ENCODE data around the gene IPO8. TPM values are rescaled to one million over a fixed set of nuclear protein-coding genes. Genes with fewer than 3 reads are reported as not detected.
"Not testable (repeated sequence)": the region's sequence is repeated elsewhere in the genome, so short reads cannot be mapped to it uniquely, and the experiment has no call there.

IPO8 gene
- total RNA-seq, 1 donor from 2014 or later = 41.4 TPM

- DNase-seq (ENCODE audit: low spot score) = no peak
Measured at GRCh38 chr12:30610718-30611117, 85.0 kb downstream of the IPO8 start.

- DNase-seq (ENCODE audit: low spot score) = not testable (repeated sequence)
Measured at GRCh38 chr12:30609819-30610218, 85.8 kb downstream of the IPO8 start.

GRCh38 chr12:30604302-30604701, 91.4 kb downstream of the IPO8 start:
- not testable (repeated sequence) for DNase-seq (ENCODE audit: low spot score)

GRCh38 chr12:30603129-30603528, 92.5 kb downstream of the IPO8 start:
- no peak for DNase-seq (ENCODE audit: low spot score)

- DNase-seq (ENCODE audit: low spot score) = no peak
Measured at GRCh38 chr12:30602678-30603077, 93.0 kb downstream of the IPO8 start.

- DNase-seq (ENCODE audit: low spot score) = no peak
Measured at GRCh38 chr12:30599608-30600007, 96.1 kb downstream of the IPO8 start.

GRCh38 chr12:30598889-30599288, 96.8 kb downstream of the IPO8 start:
- no peak for DNase-seq (ENCODE audit: low spot score)

GRCh38 chr12:30595742-30596141, 99.9 kb downstream of the IPO8 start:
- no peak for DNase-seq (ENCODE audit: low spot score)

- DNase-seq (ENCODE audit: low spot score) = no peak
Measured at GRCh38 chr12:30594509-30594908, 101.2 kb downstream of the IPO8 start.

GRCh38 chr12:30588572-30588971, 107.1 kb downstream of the IPO8 start:
- DNase-seq (ENCODE audit: low spot score) = not testable (repeated sequence)

- no peak for DNase-seq (ENCODE audit: low spot score)
Measured at GRCh38 chr12:30587782-30588181, 107.9 kb downstream of the IPO8 start.

- no peak for DNase-seq (ENCODE audit: low spot score)
Measured at GRCh38 chr12:30585877-30586276, 109.8 kb downstream of the IPO8 start.

- no peak for DNase-seq (ENCODE audit: low spot score)
Measured at GRCh38 chr12:30582943-30583342, 112.7 kb downstream of the IPO8 start.

GRCh38 chr12:30580344-30580743, 115.3 kb downstream of the IPO8 start:
- no peak for DNase-seq (ENCODE audit: low spot score)

Other genes starting within 250 kb of the IPO8 start
- gene CAPRIN2, start 59.1 kb upstream of the IPO8 start, total RNA-seq = 14.5 TPM
- gene TSPAN11, start 230.9 kb upstream of the IPO8 start, total RNA-seq = 1.4 TPM